H9 (cell line): ENCODE data around the gene MSLN. TPM values are rescaled to one million over a fixed set of nuclear protein-coding genes. Genes with fewer than 3 reads are reported as not detected.

Experiments used
- DNase-seq: peaks from one replicate; pipeline ENCODE4 v3.0.0-alpha.2; 2017
- H2AFZ ChIP-seq: one replicate; pipeline ENCODE4 v1.6.1; 2013; ENCODE audit warnings: mild to moderate bottlenecking, low read length, control low read depth, moderate library complexity
- H2AK5ac ChIP-seq: 2 replicates; pipeline ENCODE4 v1.6.1; 2013; ENCODE audit warnings: low read length, control low read depth, mixed read lengths; ENCODE audit not compliant: insufficient read length
- H2BK120ac ChIP-seq: one replicate; pipeline ENCODE4 v1.6.1; 2013; ENCODE audit warnings: low read depth, mild to moderate bottlenecking, low read length, control low read depth, inconsistent platforms; ENCODE audit not compliant: poor library complexity, severe bottlenecking
- H2BK12ac ChIP-seq: 2 replicates; pipeline ENCODE4 v1.6.1; 2013; ENCODE audit warnings: low read length, control low read depth, mixed read lengths, low read depth; ENCODE audit not compliant: insufficient read length
- H2BK15ac ChIP-seq: 2 replicates; pipeline ENCODE4 v1.6.1; 2013; ENCODE audit warnings: low read depth, low read length, control low read depth
- H2BK20ac ChIP-seq: one replicate; pipeline ENCODE4 v1.6.1; 2013; ENCODE audit warnings: low read depth, mild to moderate bottlenecking, low read length, control low read depth, inconsistent platforms; ENCODE audit not compliant: poor library complexity, severe bottlenecking
- H2BK5ac ChIP-seq: 2 replicates; pipeline ENCODE4 v1.6.1; 2013; ENCODE audit warnings: low read length, control low read depth, mixed read lengths; ENCODE audit not compliant: insufficient read length
- H3K14ac ChIP-seq: 2 replicates; pipeline ENCODE4 v1.6.1; 2013; ENCODE audit warnings: low read length, control low read depth; ENCODE audit not compliant: insufficient read depth
- H3K18ac ChIP-seq: 2 replicates; pipeline ENCODE4 v1.6.1; 2013; ENCODE audit warnings: low read depth, mild to moderate bottlenecking, mixed read lengths, low read length, control low read depth; ENCODE audit not compliant: insufficient read length
- H3K23ac ChIP-seq: 2 replicates; pipeline ENCODE4 v1.6.1; 2013; ENCODE audit warnings: low read length, control low read depth, mixed read lengths, low read depth; ENCODE audit not compliant: insufficient read length
- H3K23me2 ChIP-seq: 2 replicates; pipeline ENCODE4 v1.6.1; 2013; ENCODE audit warnings: low read depth, mild to moderate bottlenecking, mixed read lengths, low read length, control low read depth; ENCODE audit not compliant: insufficient read length, poor library complexity, severe bottlenecking
- H3K27ac ChIP-seq: 2 replicates; pipeline ENCODE4 v1.5.1; 2013; ENCODE audit warnings: low read length, control low read depth, mixed read lengths, low read depth; ENCODE audit not compliant: insufficient read length
- H3K27me3 ChIP-seq: 2 replicates; pipeline ENCODE4 v1.6.1; 2013; ENCODE audit warnings: low read length, control low read depth, inconsistent platforms; ENCODE audit not compliant: insufficient read depth
- H3K4ac ChIP-seq: 2 replicates; pipeline ENCODE4 v1.6.1; 2013; ENCODE audit warnings: low read depth, mild to moderate bottlenecking, control low read depth, inconsistent platforms, low read length, moderate library complexity
- H3K4me1 ChIP-seq: 2 replicates; pipeline ENCODE4 v1.6.1; 2013; ENCODE audit warnings: low read length, control low read depth, inconsistent platforms; ENCODE audit not compliant: insufficient read depth
- H3K4me2 ChIP-seq: 2 replicates; pipeline ENCODE4 v1.6.1; 2013; ENCODE audit warnings: low read length, control low read depth, mixed read lengths; ENCODE audit not compliant: insufficient read length, insufficient read depth
- H3K56ac ChIP-seq: 2 replicates; pipeline ENCODE4 v1.6.1; 2013; ENCODE audit warnings: low read depth, mild to moderate bottlenecking, mixed read lengths, low read length, control low read depth; ENCODE audit not compliant: insufficient read length
- H3K79me1 ChIP-seq: 2 replicates; pipeline ENCODE4 v1.6.1; 2013; ENCODE audit warnings: low read depth, mild to moderate bottlenecking, moderate library complexity, low read length, control low read depth, inconsistent platforms; ENCODE audit not compliant: insufficient read depth, poor library complexity, severe bottlenecking
- H3K79me2 ChIP-seq: 2 replicates; pipeline ENCODE4 v1.6.1; 2013; ENCODE audit warnings: low read length, control low read depth, inconsistent platforms; ENCODE audit not compliant: insufficient read depth
- H3K9ac ChIP-seq: 2 replicates; pipeline ENCODE4 v1.6.1; 2013; ENCODE audit warnings: low read length, control low read depth, mixed read lengths; ENCODE audit not compliant: insufficient read length; ENCODE audit errors: extremely low read depth
- H3K9me3 ChIP-seq: one replicate; pipeline ENCODE4 v1.6.1; 2013; ENCODE audit warnings: low read depth, low read length, inconsistent platforms; ENCODE audit not compliant: control insufficient read depth
- H3T11ph ChIP-seq: one replicate; pipeline ENCODE4 v1.6.1; 2013; ENCODE audit warnings: mild to moderate bottlenecking, low read length, control low read depth, inconsistent platforms
- H4K20me1 ChIP-seq: one replicate; pipeline ENCODE4 v1.6.1; 2013; ENCODE audit not compliant: control insufficient read depth, insufficient read length, insufficient read depth
- H4K5ac ChIP-seq: 2 replicates; pipeline ENCODE4 v1.6.1; 2013; ENCODE audit warnings: low read depth, mild to moderate bottlenecking, mixed read lengths, low read length, control low read depth; ENCODE audit not compliant: insufficient read length
- H4K8ac ChIP-seq: replicated peaks from 2 replicates; pipeline ENCODE4 v1.6.1; 2013; ENCODE audit warnings: low read length, control low read depth, mixed read lengths, low read depth; ENCODE audit not compliant: insufficient read length
- H4K91ac ChIP-seq: 2 replicates; pipeline ENCODE4 v1.6.1; 2013; ENCODE audit warnings: low read depth, mild to moderate bottlenecking, moderate library complexity, mixed read lengths, low read length, control low read depth; ENCODE audit not compliant: insufficient read length
- H3K27ac Mint-ChIP-seq, 3 experiments: 2 replicates in 2 of 3; 3 replicates in 1 of 3; pipeline ENCODE4 v1.8.0; 2020 to 2021; ENCODE audit warnings: mixed read lengths in 3 of 3, mild to moderate bottlenecking in 1 of 3, moderate library complexity in 1 of 3
- H3K27me3 Mint-ChIP-seq: 2 replicates; pipeline ENCODE4 v1.8.0; 2021; ENCODE audit warnings: low read depth, mild to moderate bottlenecking, moderate library complexity, mixed read lengths
- H3K36me3 Mint-ChIP-seq, 3 experiments: 2 replicates in 2 of 3; 3 replicates in 1 of 3; pipeline ENCODE4 v1.8.0; 2020 to 2021; ENCODE audit warnings: low read depth in 3 of 3, mixed read lengths in 3 of 3; ENCODE audit not compliant: insufficient read depth in 1 of 3
- H3K4me1 Mint-ChIP-seq, 2 experiments: 2 replicates each; pipeline ENCODE4 v1.8.0; 2020; ENCODE audit warnings: mixed read lengths in 2 of 2
- H3K4me3 Mint-ChIP-seq, 2 experiments: 2 replicates in 1 of 2; 3 replicates in 1 of 2; pipeline ENCODE4 v1.8.0; 2020 to 2021; ENCODE audit warnings: mild to moderate bottlenecking in 2 of 2, mixed read lengths in 2 of 2, moderate library complexity in 1 of 2
- H3K9me3 Mint-ChIP-seq, 2 experiments: 2 replicates in 1 of 2; 3 replicates in 1 of 2; pipeline ENCODE4 v1.8.0; 2020; ENCODE audit warnings: mild to moderate bottlenecking in 2 of 2, mixed read lengths in 2 of 2, moderate library complexity in 1 of 2
- WGBS: extraction: QIAGEN DNeasy Blood & Tissue Kit; methylation state at CpG from one replicate; pipeline ENCODE4 v1.1.7; 2013; ENCODE audit warnings: missing lambda C conversion rate, low lambda C conversion rate, mixed read lengths; ENCODE audit not compliant: insufficient read length; ENCODE audit errors: extremely low coverage; 5-methylcytosine and 5-hydroxymethylcytosine counted together
- total RNA-seq: library from RNA; stranded (reverse); gene quantifications from 2 replicates; pipeline ENCODE4 v1.2.1, GENCODE V29; 2021
- TF ChIP-seq, protein P1 (sequence below): fragments of 200-600 bp; sonication (generic); conservative IDR thresholded peaks from 3 replicates; pipeline ENCODE4 v1.8.0; 2021; ENCODE audit warnings: antibody characterized with exemption, mild to moderate bottlenecking

MSLN gene
- total RNA-seq, 1 experiment from 2014 or later: 0.22 TPM

DNA sequence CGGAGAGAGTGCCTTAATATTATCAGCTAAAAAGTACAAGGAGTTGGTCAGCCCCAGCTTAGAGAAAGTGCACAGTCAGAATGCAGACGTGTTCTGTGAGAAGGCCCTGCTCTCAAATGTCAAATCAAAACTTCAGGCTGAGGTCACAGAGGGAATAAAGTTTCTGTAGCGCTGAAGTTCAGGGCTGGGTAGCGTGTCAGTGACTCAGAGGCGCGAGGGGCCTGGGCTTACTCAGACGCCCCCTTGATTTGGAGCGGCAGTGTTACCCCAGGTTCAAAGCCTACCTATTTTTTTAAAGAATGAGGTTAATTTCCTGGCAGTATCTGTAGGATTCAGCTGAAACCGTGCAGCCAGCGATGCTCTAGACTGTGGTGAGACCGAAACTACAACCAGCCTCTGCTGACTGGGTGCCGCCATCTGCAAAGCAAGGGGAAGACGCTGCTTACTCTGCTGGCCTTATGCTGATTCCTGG, 24.5 kb upstream of the MSLN start:
- no peak overlapping the region for H2BK5ac ChIP-seq
- no peak overlapping the region for H2BK12ac ChIP-seq
- H3K4ac ChIP-seq: no peak overlapping the region
- H3K27me3 ChIP-seq: no peaks in the 10 kb centered on the region
- H3K27ac Mint-ChIP-seq: no peak overlapping the region
- no peaks in the 10 kb centered on the region for H3K79me2 ChIP-seq
- no peak overlapping the region for H4K5ac ChIP-seq
- no peak overlapping the region for H3K4me2 ChIP-seq
- no peak overlapping the region for H4K8ac ChIP-seq
- H3K23me2 ChIP-seq: peaks cover 6% of the 10 kb centered on the region
- H3K27ac ChIP-seq: no peak overlapping the region
- H3T11ph ChIP-seq: no peak overlapping the region
- no peaks in the 10 kb centered on the region for H3K9me3 ChIP-seq
- peaks cover 2% of the 10 kb centered on the region; the same call in 1 of the 2 replicates for H3K4me1 ChIP-seq
- no peak overlapping the region for H3K4me3 Mint-ChIP-seq
- no peak overlapping the region for H2BK120ac ChIP-seq
- H2AK5ac ChIP-seq: no peak overlapping the region
- H3K79me1 ChIP-seq: no peaks in the 10 kb centered on the region
- no peak overlapping the region for H4K91ac ChIP-seq
- no peaks in the 10 kb centered on the region for H4K20me1 ChIP-seq
- H3K23ac ChIP-seq: no peak overlapping the region
- no peak overlapping the region for H2BK20ac ChIP-seq
- no CpG with 5 or more reads among the region's 13 CpGs for whole genome bisulfite sequencing
- peaks cover 9 to 13% of the 10 kb centered on the region in 2 experiments for H3K4me1 Mint-ChIP-seq
- H3K18ac ChIP-seq: no peak overlapping the region
- H2BK15ac ChIP-seq: no peak overlapping the region
- no peaks in the 10 kb centered on the region for H3K9me3 Mint-ChIP-seq
- TF ChIP-seq, protein P1, sequence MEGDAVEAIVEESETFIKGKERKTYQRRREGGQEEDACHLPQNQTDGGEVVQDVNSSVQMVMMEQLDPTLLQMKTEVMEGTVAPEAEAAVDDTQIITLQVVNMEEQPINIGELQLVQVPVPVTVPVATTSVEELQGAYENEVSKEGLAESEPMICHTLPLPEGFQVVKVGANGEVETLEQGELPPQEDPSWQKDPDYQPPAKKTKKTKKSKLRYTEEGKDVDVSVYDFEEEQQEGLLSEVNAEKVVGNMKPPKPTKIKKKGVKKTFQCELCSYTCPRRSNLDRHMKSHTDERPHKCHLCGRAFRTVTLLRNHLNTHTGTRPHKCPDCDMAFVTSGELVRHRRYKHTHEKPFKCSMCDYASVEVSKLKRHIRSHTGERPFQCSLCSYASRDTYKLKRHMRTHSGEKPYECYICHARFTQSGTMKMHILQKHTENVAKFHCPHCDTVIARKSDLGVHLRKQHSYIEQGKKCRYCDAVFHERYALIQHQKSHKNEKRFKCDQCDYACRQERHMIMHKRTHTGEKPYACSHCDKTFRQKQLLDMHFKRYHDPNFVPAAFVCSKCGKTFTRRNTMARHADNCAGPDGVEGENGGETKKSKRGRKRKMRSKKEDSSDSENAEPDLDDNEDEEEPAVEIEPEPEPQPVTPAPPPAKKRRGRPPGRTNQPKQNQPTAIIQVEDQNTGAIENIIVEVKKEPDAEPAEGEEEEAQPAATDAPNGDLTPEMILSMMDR: no peak
- H3K56ac ChIP-seq: no peak overlapping the region
- H3K14ac ChIP-seq: no peak overlapping the region
- peaks cover 5 to 36% (median 29%) of the 10 kb centered on the region in 3 experiments; a peak in 6 of 7 replicates for H3K36me3 Mint-ChIP-seq
- H3K27me3 Mint-ChIP-seq: no peaks in the 10 kb centered on the region
- H3K9ac ChIP-seq: no peak overlapping the region
- no peak for DNase-seq
- no peak overlapping the region for H2AFZ ChIP-seq
